CD4-positive, alpha-beta memory T cell (primary cell): ENCODE measurements around the gene STX16. TPM values are rescaled to one million over a fixed set of nuclear protein-coding genes. Genes with fewer than 3 reads are reported as not detected.

ENCODE experiments used
- CTCF ChIA-PET: fragments of 350-600 bp; sonication (Branson Sonifier 250); formaldehyde crosslinking; loops from one replicate; lab custom pipeline; 2021; ENCODE audit warnings: inconsistent platforms; ENCODE audit not compliant: partially characterized antibody; lab: Charles Lee
- POLR2A ChIA-PET: fragments of 350-600 bp; sonication (Branson Sonifier 250); formaldehyde crosslinking; loops from one replicate; lab custom pipeline; 2021; ENCODE audit not compliant: partially characterized antibody; lab: Charles Lee
- DNase-seq, 5 donors: peaks; one replicate each; pipeline versions ENCODE4 v3.0.0 to v3.0.0-alpha.2; 2020 to 2022; ENCODE audit warnings: mixed read lengths in 1 of 5
- H3K27ac ChIP-seq: one replicate; pipeline ENCODE4 v1.7.0; 2013; ENCODE audit warnings: low read depth, low read length
- H3K27me3 ChIP-seq: 2 replicates; pipeline ENCODE4 v1.7.0; 2013; ENCODE audit warnings: mild to moderate bottlenecking, low read length, moderate library complexity; ENCODE audit not compliant: insufficient read depth
- H3K36me3 ChIP-seq: 2 replicates; pipeline ENCODE4 v1.7.0; 2013; ENCODE audit warnings: mild to moderate bottlenecking, low read length, moderate library complexity; ENCODE audit not compliant: insufficient read depth
- H3K4me1 ChIP-seq: 2 replicates; pipeline ENCODE4 v1.7.0; 2013; ENCODE audit warnings: mild to moderate bottlenecking, low read length, moderate library complexity; ENCODE audit not compliant: insufficient read depth
- H3K4me3 ChIP-seq, 2 donors: one replicate each; pipeline ENCODE4 v1.7.0; 2013; ENCODE audit warnings: low read length in 2 of 2, mild to moderate bottlenecking in 1 of 2
- H3K9me3 ChIP-seq, 2 donors: one replicate each; pipeline ENCODE4 v1.7.0; 2013; ENCODE audit warnings: low read length in 2 of 2, control low read depth in 1 of 2; ENCODE audit not compliant: control insufficient read depth in 1 of 2
- H3K27ac Mint-ChIP-seq, 7 donors: one replicate each; pipeline ENCODE4 v1.8.0; 2020 to 2021; ENCODE audit warnings: mixed read lengths in 7 of 7, mild to moderate bottlenecking in 6 of 7, inconsistent platforms in 3 of 7, moderate library complexity in 3 of 7
- H3K27me3 Mint-ChIP-seq, 2 donors: one replicate each; pipeline ENCODE4 v1.8.0; 2020 to 2021; ENCODE audit warnings: mixed read lengths in 2 of 2
- H3K36me3 Mint-ChIP-seq, 2 donors: one replicate each; pipeline ENCODE4 v1.8.0; 2020 to 2021; ENCODE audit warnings: mixed read lengths in 2 of 2, inconsistent platforms in 1 of 2, mild to moderate bottlenecking in 1 of 2
- H3K4me1 Mint-ChIP-seq, 4 donors: one replicate each; pipeline ENCODE4 v1.8.0; 2020 to 2021; ENCODE audit warnings: mixed read lengths in 4 of 4, mild to moderate bottlenecking in 1 of 4
- H3K4me3 Mint-ChIP-seq, 8 donors: one replicate each; pipeline ENCODE4 v1.8.0; 2020 to 2021; ENCODE audit warnings: mixed read lengths in 8 of 8, mild to moderate bottlenecking in 7 of 8, moderate library complexity in 6 of 8, inconsistent platforms in 3 of 8
- H3K9me3 Mint-ChIP-seq, 8 donors: one replicate each; pipeline ENCODE4 v1.8.0; 2020 to 2021; ENCODE audit warnings: mixed read lengths in 8 of 8, mild to moderate bottlenecking in 5 of 8, inconsistent platforms in 3 of 8, moderate library complexity in 1 of 8
- intact Hi-C: fragments of 100-400 bp; cut with micrococcal nuclease; formaldehyde crosslinking; loops from one replicate; pipeline ENCODE4 v1.15.1; 2023
- polyA plus RNA-seq, 2 donors: library from polyadenylated mRNA; unstranded; fragments of 300-500 nt; fragmentation: Illumina TruSeq; gene quantifications; one replicate each; pipeline ENCODE4 v1.2.3, GENCODE V29; 2021
- total RNA-seq, 2 experiments: library from RNA; stranded (reverse); gene quantifications; one replicate each; pipeline ENCODE4 v1.2.3, GENCODE V29; 2021

The STX16 gene
- total and polyA plus RNA-seq, 4 experiments from 2014 or later: 16.5 to 167 (median 91.3) TPM

- intact Hi-C loops: no loop called here
- Histone ChIP-seq H3K36me3 (no peaks in the 10 kb centered on the region), H3K27ac (no peak overlapping the region), H3K27me3 (no peaks in the 10 kb centered on the region), H3K9me3 (no peaks in the 10 kb centered on the region), H3K4me1 (no peaks in the 10 kb centered on the region), H3K4me3 (no peak overlapping the region)
- Mint-ChIP-seq H3K27me3 (peaks cover 15 to 27% of the 10 kb centered on the region in 2 donors), H3K9me3 (peaks cover 0 to 4% (median 0%) of the 10 kb centered on the region in 8 donors), H3K4me1 (no peaks in the 10 kb centered on the region), H3K36me3 (no peaks in the 10 kb centered on the region), H3K27ac (no peak overlapping the region), H3K4me3 (no peak overlapping the region)
- ChIA-PET POLR2A (no interaction called here), CTCF (no interaction called here)
- DNase-seq: no peak
Observed at GRCh38 chr20:58619077-58619863, 31.8 kb upstream of the STX16 start.

- Histone ChIP-seq H3K9me3 (no peaks in the 10 kb centered on the region), H3K27ac (no peak overlapping the region), H3K36me3 (no peaks in the 10 kb centered on the region), H3K4me1 (no peaks in the 10 kb centered on the region), H3K4me3 (no peak overlapping the region), H3K27me3 (no peaks in the 10 kb centered on the region)
- ChIA-PET CTCF (no interaction called here), POLR2A (no interaction called here)
- H3K27me3 Mint-ChIP-seq: peaks cover 15 to 27% of the 10 kb centered on the region in 2 donors
- no peak for DNase-seq
- intact Hi-C loops: no loop called here
- H3K27ac Mint-ChIP-seq: peak overlapping the region in 1 of 7 donors; percentile 25
- H3K36me3 Mint-ChIP-seq: no peaks in the 10 kb centered on the region
- no peak overlapping the region for H3K4me3 Mint-ChIP-seq
- peaks cover 0 to 2% (median 0%) of the 10 kb centered on the region in 4 donors for H3K4me1 Mint-ChIP-seq
- H3K9me3 Mint-ChIP-seq: peaks cover 0 to 4% (median 0%) of the 10 kb centered on the region in 8 donors
Observed at GRCh38 chr20:58619864-58620431, 31.1 kb upstream of the STX16 start.

- CTCF ChIA-PET: interaction anchor here (0.8 to 1.6 kb wide), 2 partner anchors 26 to 37 kb away, joined by 3 read pairs; no protein-coding TSS in a partner anchor
- H3K4me3 Mint-ChIP-seq: no peak overlapping the region
Observed at GRCh38 chr20:58621906-58622548, 29.1 kb upstream of the STX16 start.

GRCh38 chr20:58622671-58623578, 28.2 kb upstream of the STX16 start:
- Mint-ChIP-seq H3K27ac (no peak overlapping the region), H3K27me3 (peaks cover 10 to 18% of the 10 kb centered on the region in 2 donors), H3K4me3 (no peak overlapping the region), H3K4me1 (peaks cover 0 to 18% (median 8%) of the 10 kb centered on the region in 4 donors), H3K36me3 (no peaks in the 10 kb centered on the region), H3K9me3 (no peaks in the 10 kb centered on the region)
- Histone ChIP-seq H3K9me3 (no peaks in the 10 kb centered on the region), H3K27me3 (no peaks in the 10 kb centered on the region), H3K4me3 (no peak overlapping the region), H3K4me1 (peaks cover 5% of the 10 kb centered on the region), H3K27ac (no peak overlapping the region), H3K36me3 (no peaks in the 10 kb centered on the region)
- CTCF ChIA-PET: interaction anchor here (1.6 kb wide), 1 partner anchor 25 kb away, joined by 3 read pairs; no protein-coding TSS in a partner anchor
- intact Hi-C loops: no loop called here
- POLR2A ChIA-PET: interaction anchor here (1.2 kb wide), 1 partner anchor 30 kb away, joined by 6 read pairs; no protein-coding TSS in a partner anchor
- DNase-seq: no peak

More at GRCh38 chr20:58621906-58622548, 29.1 kb upstream of the STX16 start:
- no peaks in the 10 kb centered on the region for H3K27me3 ChIP-seq
- intact Hi-C loops: no loop called here
- no peak for DNase-seq
- no peaks in the 10 kb centered on the region for H3K4me1 ChIP-seq
- H3K27ac ChIP-seq: no peak overlapping the region
- no peak overlapping the region for H3K27ac Mint-ChIP-seq
- no peak overlapping the region for H3K4me3 ChIP-seq
- H3K9me3 Mint-ChIP-seq: peaks cover 0 to 4% (median 0%) of the 10 kb centered on the region in 8 donors
- no peaks in the 10 kb centered on the region for H3K9me3 ChIP-seq
- no peaks in the 10 kb centered on the region for H3K36me3 Mint-ChIP-seq
- peaks cover 13 to 23% of the 10 kb centered on the region in 2 donors for H3K27me3 Mint-ChIP-seq
- H3K4me1 Mint-ChIP-seq: peaks cover 0 to 10% (median 5%) of the 10 kb centered on the region in 4 donors
- POLR2A ChIA-PET: interaction anchor here (1.2 kb wide), 1 partner anchor 30 kb away, joined by 6 read pairs; no protein-coding TSS in a partner anchor
- H3K36me3 ChIP-seq: no peaks in the 10 kb centered on the region

DNA sequence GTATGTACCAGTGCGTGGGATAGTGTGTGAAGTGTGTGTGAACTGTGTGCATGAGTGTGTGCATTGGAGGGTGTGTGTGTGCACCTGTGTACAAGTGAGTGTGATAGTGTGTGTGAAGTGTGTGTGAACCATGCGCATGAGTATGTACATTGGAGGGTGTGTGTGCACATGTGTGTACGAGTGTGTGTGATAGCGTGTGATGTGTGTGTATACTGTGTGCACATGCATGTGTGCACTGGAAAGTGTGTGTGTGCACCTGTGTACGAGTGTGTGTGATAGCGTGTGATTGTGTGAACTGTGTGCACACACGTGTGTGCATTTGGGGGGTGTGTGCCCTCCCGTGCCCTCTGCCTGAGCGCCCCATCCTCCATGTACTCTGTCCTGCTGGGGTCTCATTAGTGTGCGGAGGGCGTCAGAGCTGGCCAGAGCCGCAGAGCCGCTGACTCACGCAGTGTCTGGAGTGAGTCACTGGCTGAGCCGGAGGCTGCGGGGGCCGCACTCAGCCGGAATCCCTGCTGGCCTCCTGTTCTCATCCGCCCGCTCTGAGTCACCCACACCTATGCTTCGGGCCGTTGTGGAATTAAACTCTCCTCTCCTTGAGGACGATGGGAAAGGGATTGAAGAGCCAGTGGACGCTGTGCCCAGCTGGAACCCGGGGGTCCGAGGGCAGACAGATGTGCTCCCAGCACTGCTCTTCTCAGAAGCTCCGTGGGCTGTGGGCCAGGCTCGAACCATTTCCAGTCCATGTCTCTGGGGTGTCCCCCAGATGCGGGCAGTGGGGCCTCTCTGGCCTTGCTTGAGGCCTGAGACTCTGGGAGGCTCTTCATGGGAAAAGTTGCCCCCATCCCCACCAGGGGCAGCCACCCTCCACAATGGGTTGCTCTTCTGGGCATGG, 27.3 kb upstream of the STX16 start:
- H3K9me3 ChIP-seq: no peaks in the 10 kb centered on the region
- no peaks in the 10 kb centered on the region for H3K27me3 ChIP-seq
- intact Hi-C loops: no loop called here
- peaks cover 10 to 18% of the 10 kb centered on the region in 2 donors for H3K27me3 Mint-ChIP-seq
- ChIA-PET POLR2A (no interaction called here), CTCF (interaction anchor here (1.4 kb wide), 1 partner anchor 27 kb away, joined by 3 read pairs; the partner anchor contains the start of gene STX16)
- no peak overlapping the region for H3K4me3 ChIP-seq
- no peak for DNase-seq
- no peaks in the 10 kb centered on the region for H3K36me3 ChIP-seq
- peaks cover 0 to 21% (median 8%) of the 10 kb centered on the region in 4 donors for H3K4me1 Mint-ChIP-seq
- no peak overlapping the region for H3K27ac ChIP-seq
- H3K27ac Mint-ChIP-seq: no peak overlapping the region
- no peaks in the 10 kb centered on the region for H3K36me3 Mint-ChIP-seq
- H3K9me3 Mint-ChIP-seq: no peaks in the 10 kb centered on the region
- H3K4me3 Mint-ChIP-seq: no peak overlapping the region
- H3K4me1 ChIP-seq: peaks cover 6% of the 10 kb centered on the region

- POLR2A ChIA-PET: no interaction called here
- Mint-ChIP-seq H3K4me1 (peaks cover 0 to 21% (median 8%) of the 10 kb centered on the region in 4 donors), H3K27ac (peak overlapping the region in 1 of 7 donors; percentile 70), H3K9me3 (no peaks in the 10 kb centered on the region), H3K4me3 (no peak overlapping the region), H3K27me3 (peaks cover 6 to 13% of the 10 kb centered on the region in 2 donors), H3K36me3 (no peaks in the 10 kb centered on the region)
- intact Hi-C loops: no loop called here
- no peak overlapping the region for H3K4me3 ChIP-seq
- H3K4me1 ChIP-seq: peaks cover 6% of the 10 kb centered on the region
- no peaks in the 10 kb centered on the region for H3K27me3 ChIP-seq
- no peak overlapping the region for H3K27ac ChIP-seq
- H3K9me3 ChIP-seq: no peaks in the 10 kb centered on the region
- H3K36me3 ChIP-seq: no peaks in the 10 kb centered on the region
- CTCF ChIA-PET: interaction anchor here (1.4 kb wide), 1 partner anchor 27 kb away, joined by 3 read pairs; the partner anchor contains the start of gene STX16
- no peak for DNase-seq
Observed at GRCh38 chr20:58624687-58625086, 26.4 kb upstream of the STX16 start.
